C4-2B (cell line): Measurements from ENCODE around the gene ZDHHC18.

Experiments used
- ZFX ChIP-seq: fragments of 450-650 bp; IDR thresholded peaks from 2 replicates; pipeline ENCODE4 v1.6.1; 2017
- TF ChIP-seq, protein P1 (sequence below): fragments of 450-650 bp; conservative IDR thresholded peaks from 2 replicates; pipeline ENCODE4 v1.5.1; 2017; ENCODE audit warnings: mild to moderate bottlenecking

DNA sequence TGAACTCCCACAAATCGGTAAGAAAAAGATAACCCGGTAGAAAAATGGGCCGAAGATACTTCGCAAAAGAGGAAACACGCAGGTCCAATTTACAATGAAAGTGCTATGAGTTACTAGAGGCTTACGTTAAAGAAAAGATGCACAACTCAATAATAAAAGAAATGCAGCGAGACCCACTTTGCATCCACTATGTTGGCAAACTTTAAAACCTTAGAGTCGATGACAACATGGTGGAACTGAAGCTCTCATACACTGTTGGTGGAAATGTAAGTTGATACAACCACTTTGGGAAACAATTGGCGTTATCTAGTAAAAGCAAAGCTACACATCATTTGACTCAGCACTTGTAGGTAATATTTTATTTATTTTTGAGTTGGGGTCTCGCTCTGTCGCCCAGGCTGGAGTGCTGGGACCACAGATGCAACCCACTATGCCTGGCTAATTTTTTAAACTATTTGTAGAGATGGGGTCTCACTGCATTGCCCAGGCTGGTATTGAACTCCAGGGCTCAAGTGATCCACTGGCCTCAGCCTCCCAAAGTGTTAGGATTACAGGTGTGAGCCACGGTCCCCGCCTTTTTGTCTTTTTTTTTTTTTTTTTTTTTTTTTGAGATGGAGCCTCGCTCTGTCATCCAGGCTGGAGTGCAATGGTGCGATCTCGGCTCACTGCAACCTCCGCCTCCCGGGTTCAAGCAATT, 74.5 kb downstream of the ZDHHC18 start:
- TF ChIP-seq, protein P1, sequence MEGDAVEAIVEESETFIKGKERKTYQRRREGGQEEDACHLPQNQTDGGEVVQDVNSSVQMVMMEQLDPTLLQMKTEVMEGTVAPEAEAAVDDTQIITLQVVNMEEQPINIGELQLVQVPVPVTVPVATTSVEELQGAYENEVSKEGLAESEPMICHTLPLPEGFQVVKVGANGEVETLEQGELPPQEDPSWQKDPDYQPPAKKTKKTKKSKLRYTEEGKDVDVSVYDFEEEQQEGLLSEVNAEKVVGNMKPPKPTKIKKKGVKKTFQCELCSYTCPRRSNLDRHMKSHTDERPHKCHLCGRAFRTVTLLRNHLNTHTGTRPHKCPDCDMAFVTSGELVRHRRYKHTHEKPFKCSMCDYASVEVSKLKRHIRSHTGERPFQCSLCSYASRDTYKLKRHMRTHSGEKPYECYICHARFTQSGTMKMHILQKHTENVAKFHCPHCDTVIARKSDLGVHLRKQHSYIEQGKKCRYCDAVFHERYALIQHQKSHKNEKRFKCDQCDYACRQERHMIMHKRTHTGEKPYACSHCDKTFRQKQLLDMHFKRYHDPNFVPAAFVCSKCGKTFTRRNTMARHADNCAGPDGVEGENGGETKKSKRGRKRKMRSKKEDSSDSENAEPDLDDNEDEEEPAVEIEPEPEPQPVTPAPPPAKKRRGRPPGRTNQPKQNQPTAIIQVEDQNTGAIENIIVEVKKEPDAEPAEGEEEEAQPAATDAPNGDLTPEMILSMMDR = no peak
- TF ChIP-seq ZFX = no peak
